HepG2 (cell line): ENCODE measurements around the gene DZANK1. TPM values are rescaled to one million over a fixed set of nuclear protein-coding genes. Genes with fewer than 3 reads are reported as not detected.

Source experiments
- ATAC-seq: fragments of 200-7000 bp; cut with Tn5 transposase; 3 replicates; pipeline ENCODE4 v1.9.1; 2020; ENCODE audit warnings: mild to moderate bottlenecking, moderate library complexity
- BruUV-seq: library from RNA; stranded (reverse); fragments of 400-500 nt; replicated peaks from 2 replicates; lab custom pipeline; 2021; lab: Mats Ljungman, UMichigan
- CTCF ChIA-PET: fragments of 300-600 bp; formaldehyde crosslinking; extraction: SDS; loops from one replicate; lab custom pipeline; 2021; ENCODE audit warnings: low total read pairs, inconsistent platforms, low intra/inter-chr PET ratio; lab: Yijun Ruan, JAX
- POLR2A ChIA-PET: fragments of 350-600 bp; sonication (Branson Sonifier 250); formaldehyde crosslinking; loops from one replicate; lab custom pipeline; 2020; ENCODE audit warnings: antibody characterized with exemption, inconsistent platforms; lab: Yijun Ruan, JAX
- DNase-seq: peaks from one replicate; pipeline ENCODE4 v3.0.0-alpha.2; 2015; ENCODE audit warnings: low spot score
- FAIRE-seq: peaks from 3 replicates; lab custom pipeline; 2011; peaks lifted over from hg19 to GRCh38; lab: Jason Lieb, UNC
- H2AFZ ChIP-seq: one replicate; pipeline ENCODE4 v1.6.1; 2011; ENCODE audit warnings: low read length, inconsistent platforms
- H3K27ac ChIP-seq: fragments of 300-600 bp; 3 replicates; pipeline ENCODE4 v1.8.0; 2011; ENCODE audit warnings: mixed run types, mild to moderate bottlenecking, mixed read lengths, low read length, inconsistent platforms; ENCODE audit not compliant: insufficient read depth; ENCODE audit errors: extremely low read length
- H3K27me3 ChIP-seq, 2 experiments: fragments of 200-600 bp in 1 of 2; 2 replicates in 1 of 2; 3 replicates in 1 of 2; pipeline versions ENCODE4 v1.6.0 to v1.8.0; 2011; ENCODE audit warnings: low read length in 2 of 2, mild to moderate bottlenecking in 2 of 2, moderate library complexity in 2 of 2, inconsistent platforms in 1 of 2; ENCODE audit not compliant: insufficient read depth in 2 of 2, control insufficient read depth in 1 of 2
- H3K36me3 ChIP-seq, 2 experiments: fragments of 200-600 bp in 1 of 2; replicated peaks in 1 of 2; 2 replicates in 1 of 2; 3 replicates in 1 of 2; pipeline versions ENCODE4 v1.5.1 to v1.8.0; 2011; ENCODE audit warnings: low read length in 2 of 2, inconsistent platforms in 1 of 2; ENCODE audit not compliant: insufficient read depth in 2 of 2, control insufficient read depth in 1 of 2
- H3K4me1 ChIP-seq: 2 replicates; pipeline ENCODE4 v1.5.1; 2012; ENCODE audit warnings: low read length, inconsistent platforms; ENCODE audit not compliant: insufficient read depth
- H3K4me2 ChIP-seq: 2 replicates; pipeline ENCODE4 v1.6.0; 2011; ENCODE audit warnings: low read depth, low read length, inconsistent platforms
- H3K4me3 ChIP-seq, 3 experiments: fragments of 200-600 bp in 1 of 3; sonication (generic), shearing (Covaris generic) in 1 of 3; replicated peaks in 1 of 3; 2 replicates each; pipeline ENCODE4 v1.5.1; 2011 to 2016; ENCODE audit warnings: low read length in 3 of 3, inconsistent platforms in 2 of 3, low read depth in 2 of 3, mild to moderate bottlenecking in 2 of 3, control low read depth in 1 of 3, mixed read lengths in 1 of 3; ENCODE audit not compliant: insufficient read depth in 1 of 3
- H3K79me2 ChIP-seq: one replicate; pipeline ENCODE4 v1.6.1; 2011; ENCODE audit warnings: low read length, inconsistent platforms; ENCODE audit not compliant: insufficient read depth
- H3K9ac ChIP-seq: 2 replicates; pipeline ENCODE4 v1.6.0; 2011; ENCODE audit warnings: mild to moderate bottlenecking, low read depth, low read length, inconsistent platforms; ENCODE audit not compliant: insufficient read depth
- H3K9me3 ChIP-seq: 2 replicates; pipeline ENCODE4 v1.5.1; 2012; ENCODE audit warnings: mild to moderate bottlenecking, low read length
- H4K20me1 ChIP-seq: 2 replicates; pipeline ENCODE4 v1.6.0; 2011; ENCODE audit warnings: inconsistent platforms, mild to moderate bottlenecking, low read length, moderate library complexity; ENCODE audit not compliant: insufficient read depth
- ELF3 ChIP-seq: IDR thresholded peaks from 2 replicates; pipeline ENCODE4 v1.6.1; 2016; ENCODE audit warnings: missing genetic modification reagents, missing compliant biosample characterization
- FOXA3 ChIP-seq: IDR thresholded peaks from 2 replicates; pipeline ENCODE4 v1.6.1; 2016; ENCODE audit warnings: missing genetic modification reagents, missing compliant biosample characterization
- HCFC1 ChIP-seq: fragments of 150-350 bp; IDR thresholded peaks from 2 replicates; pipeline ENCODE4 v1.6.1; 2014; ENCODE audit warnings: low read depth, low read length
- KDM1A ChIP-seq: IDR thresholded peaks from 2 replicates; pipeline ENCODE4 v1.6.1; 2016; ENCODE audit warnings: missing compliant biosample characterization
- NFAT5 ChIP-seq: sonication (generic); formaldehyde crosslinking; IDR thresholded peaks from 2 replicates; pipeline ENCODE4 v1.4.0; 2020; ENCODE audit warnings: missing genetic modification reagents
- SMAD1 ChIP-seq: sonication (generic); formaldehyde crosslinking; IDR thresholded peaks from 2 replicates; pipeline ENCODE4 v1.4.0; 2020; ENCODE audit warnings: missing genetic modification reagents, low read depth, mild to moderate bottlenecking, borderline replicate concordance
- SMAD9 ChIP-seq: sonication (generic); formaldehyde crosslinking; IDR thresholded peaks from 2 replicates; pipeline ENCODE4 v1.5.1; 2020; ENCODE audit warnings: mild to moderate bottlenecking, missing genetic modification reagents
- TFAP4 ChIP-seq: sonication (generic); IDR thresholded peaks from 2 replicates; pipeline ENCODE4 v1.6.1; 2016; ENCODE audit warnings: low read depth, borderline replicate concordance
- TP53 ChIP-seq: sonication (generic); formaldehyde crosslinking; conservative IDR thresholded peaks from 2 replicates; pipeline ENCODE4 v1.4.0; 2020; ENCODE audit warnings: missing genetic modification reagents
- ZBTB7B ChIP-seq: sonication (generic); formaldehyde crosslinking; IDR thresholded peaks from 2 replicates; pipeline ENCODE4 v1.4.0; 2020; ENCODE audit warnings: missing genetic modification reagents
- ZNF280D ChIP-seq: sonication (generic); formaldehyde crosslinking; IDR thresholded peaks from 2 replicates; pipeline ENCODE4 v1.5.1; 2020; ENCODE audit warnings: mild to moderate bottlenecking, missing genetic modification reagents
- WGBS: methylation state at CpG from one replicate; pipeline ENCODE4 v1.1.6; 2017; ENCODE audit warnings: low lambda C conversion rate; 5-methylcytosine and 5-hydroxymethylcytosine counted together
- in situ Hi-C: cut with HindIII; loops from 2 replicates; pipeline ENCODE4 v1.10.0; 2017; ENCODE audit warnings: low pct_unique_long_range_greater_than_20kb; ENCODE audit not compliant: extremely low pct_ligation_motif_present
- intact Hi-C: fragments of 100-400 bp; cut with micrococcal nuclease; formaldehyde crosslinking; loops from one replicate; pipeline ENCODE4 v1.10.0; 2022; ENCODE audit not compliant: unreplicated experiment
- polyA plus RNA-seq, 8 experiments: library from polyadenylated mRNA; depleted of rRNA in 3 of 8; stranded (reverse) in 7 of 8; unstranded in 1 of 8; fragments of >200 nt; fragmentation: Illumina TruSeq in 4 of 8; extraction: Trizol in 4 of 8; gene quantifications; 2 replicates each; pipeline versions ENCODE4 v1.2.1 to v1.2.3, GENCODE V29; 2011 to 2016; ENCODE audit warnings: low read depth in 4 of 8, missing spikeins in 1 of 8, mixed read lengths in 1 of 8; ENCODE audit not compliant: insufficient read depth in 1 of 8
- total RNA-seq, 5 experiments: library from RNA; depleted of rRNA; stranded (reverse); fragments of >200 nt; fragmentation: Illumina TruSeq; extraction: Trizol; gene quantifications; 2 replicates each; pipeline ENCODE4 v1.2.3, GENCODE V29; 2016; ENCODE audit warnings: low read depth in 1 of 5

Gene DZANK1
- total and polyA plus RNA-seq, 2 of the 13 experiments (the other 11 are each of a cell fraction or from before 2014, with no cell fraction given), result 1.6 to 3.2 TPM

GRCh38 chr20:18397030-18397429 lies 69.8 kb downstream of the DZANK1 start:
- Histone ChIP-seq H3K9me3 (peaks cover 11% of the 10 kb centered on the region), H3K4me3 (no peak overlapping the region)
- TF ChIP-seq ZBTB7B (CRISPR knock-in tag) (no peak), HCFC1 (no peak), ZNF280D (CRISPR knock-in tag) (no peak)
- TF ChIP-seq, all 625 proteins: peak for 0
- Histone ChIP-seq H3K27ac (no peak overlapping the region), H3K9ac (no peak overlapping the region), H3K4me1 (no peaks in the 10 kb centered on the region), H3K27me3 (no peaks in the 10 kb centered on the region), H3K4me2 (no peak overlapping the region), H3K36me3 (no peaks in the 10 kb centered on the region), H2AFZ (no peak overlapping the region), H4K20me1 (no peaks in the 10 kb centered on the region), H3K79me2 (no peaks in the 10 kb centered on the region)
- DNase-seq, result no peak
- POLR2A ChIA-PET, result no interaction called here
- in situ Hi-C loops, result no loop called here
- no peak for FAIRE-seq
- intact Hi-C loops, result no loop called here
- BruUV-seq, result no TSS peak
- WGBS, result 91% methylated on average over 4 of the region's 4 CpGs
- CTCF ChIA-PET, result no interaction called here
- no peak for ATAC-seq

GRCh38 chr20:18395544-18395943 lies 71.3 kb downstream of the DZANK1 start:
- H4K20me1 ChIP-seq, result no peaks in the 10 kb centered on the region
- H3K79me2 ChIP-seq, result no peaks in the 10 kb centered on the region
- H3K9ac ChIP-seq, result no peak overlapping the region
- H3K27ac ChIP-seq, result no peak overlapping the region
- no peak overlapping the region for H3K4me3 ChIP-seq
- H2AFZ ChIP-seq, result no peak overlapping the region
- H3K4me2 ChIP-seq, result no peak overlapping the region
- POLR2A ChIA-PET, result no interaction called here
- ATAC-seq (no peak), DNase-seq (no peak), FAIRE-seq (no peak)
- H3K27me3 ChIP-seq, result no peaks in the 10 kb centered on the region
- intact Hi-C loops, result no loop called here
- 50% methylated on average over 1 of the region's 1 CpG for WGBS
- CTCF ChIA-PET, result no interaction called here
- H3K9me3 ChIP-seq, result no peaks in the 10 kb centered on the region
- H3K4me1 ChIP-seq, result no peaks in the 10 kb centered on the region
- H3K36me3 ChIP-seq, result no peaks in the 10 kb centered on the region
- in situ Hi-C loops, result no loop called here
- no TSS peak for BruUV-seq
- TF ChIP-seq NFAT5 (CRISPR knock-in tag) (no peak), TFAP4 (no peak), ELF3 (CRISPR knock-in tag) (no peak), FOXA3 (CRISPR knock-in tag) (no peak), SMAD1 (CRISPR knock-in tag) (no peak), SMAD9 (CRISPR knock-in tag) (no peak), KDM1A (CRISPR knock-in tag) (no peak), TP53 (no peak)
